Measurements from ENCODE around the gene TMPRSS9. TPM values are rescaled to one million over a fixed set of nuclear protein-coding genes. Genes with fewer than 3 reads are reported as not detected.

Gene TMPRSS9
- total and polyA plus RNA-seq, 2 of the 13 experiments (the other 11 are each of a cell fraction or from before 2014, with no cell fraction given), result 2.5 to 5.2 TPM

- POLR2A ChIA-PET, result interaction anchor here (1.1 kb wide), 1 partner anchor 16 kb away, joined by 4 read pairs; the partner anchor contains the start of gene GADD45B
- CTCF ChIA-PET (ENCODE audit: low intra/inter-chr PET ratio, low total read pairs), result no interaction called here
- ATAC-seq, result no peak
- no peak overlapping the region for H3K4me3 ChIP-seq (replicated peaks in 1 of 3; ENCODE audit: insufficient read depth in 1 of 3, low read depth in 2 of 3, low read length in 3 of 3)
- H3K4me1 ChIP-seq (ENCODE audit: insufficient read depth, low read length), result peaks cover 64% of the 10 kb centered on the region
- H3K27me3 ChIP-seq (ENCODE audit: control insufficient read depth in 1 of 2, insufficient read depth in 2 of 2, low read length in 2 of 2), result no peaks in the 10 kb centered on the region
- in situ Hi-C loops (cut with HindIII; ENCODE audit: extremely low pct_ligation_motif_present, low pct_unique_long_range_greater_than_20kb), result no loop called here
- WGBS (ENCODE audit: low lambda C conversion rate), result 100% methylated on average over 1 of the region's 1 CpG
- no TSS peak for BruUV-seq (replicated peaks)
- H2AFZ ChIP-seq (ENCODE audit: low read length), result no peak overlapping the region
- no peak for DNase-seq (ENCODE audit: low spot score)
- H3K27ac ChIP-seq (ENCODE audit: extremely low read length, insufficient read depth, low read length), result no peak overlapping the region
- H4K20me1 ChIP-seq (ENCODE audit: insufficient read depth, low read length), result 0 out of 2 replicates have a peak, but pooled peaks cover 2% of the 10 kb centered on the region
- TF ChIP-seq ZNF121 (CRISPR knock-in tag; IDR thresholded peaks at IDR 0.05), result peak; percentile 91
- no peak for TF ChIP-seq TFE3 (CRISPR knock-in tag; IDR thresholded peaks at IDR 0.05)
- TF ChIP-seq JUN (CRISPR knock-in tag; IDR thresholded peaks at IDR 0.05), result no peak
- no peak for TF ChIP-seq ZNF552 (CRISPR knock-in tag; IDR thresholded peaks at IDR 0.05; ENCODE audit: borderline replicate concordance)
- FAIRE-seq, result no peak
- no peaks in the 10 kb centered on the region for H3K9me3 ChIP-seq (ENCODE audit: low read length)
- no peaks in the 10 kb centered on the region for H3K36me3 ChIP-seq (replicated peaks in 1 of 2; ENCODE audit: control insufficient read depth in 1 of 2, insufficient read depth in 2 of 2, low read length in 2 of 2)
- no peak overlapping the region for H3K9ac ChIP-seq (ENCODE audit: insufficient read depth, low read depth, low read length)
- peaks cover 14% of the 10 kb centered on the region for H3K79me2 ChIP-seq (ENCODE audit: insufficient read depth, low read length)
- intact Hi-C loops (cut with micrococcal nuclease; ENCODE audit: unreplicated experiment), result no loop called here
- H3K4me2 ChIP-seq (ENCODE audit: low read depth, low read length), result no peak overlapping the region
These were observed 100.2 kb downstream of the TMPRSS9 start for GRCh38 chr19:2460245-2460644.

- H3K27me3 ChIP-seq (ENCODE audit: control insufficient read depth in 1 of 2, insufficient read depth in 2 of 2, low read length in 2 of 2), result no peaks in the 10 kb centered on the region
- DNase-seq (ENCODE audit: low spot score), result no peak
- intact Hi-C loops (cut with micrococcal nuclease; ENCODE audit: unreplicated experiment), result loop anchor here (2.0 kb wide), 1 partner anchor 35 kb away; the partner anchor contains the start of gene TIMM13
- H3K79me2 ChIP-seq (ENCODE audit: insufficient read depth, low read length), result no peaks in the 10 kb centered on the region
- no peaks in the 10 kb centered on the region for H3K9me3 ChIP-seq (ENCODE audit: low read length)
- H2AFZ ChIP-seq (ENCODE audit: low read length), result no peak overlapping the region
- no TSS peak for BruUV-seq (replicated peaks)
- CTCF ChIA-PET (ENCODE audit: low intra/inter-chr PET ratio, low total read pairs), result no interaction called here
- WGBS (ENCODE audit: low lambda C conversion rate), result 97% methylated on average over 58 of the region's 62 CpGs
- peaks cover 59% of the 10 kb centered on the region for H3K4me1 ChIP-seq (ENCODE audit: insufficient read depth, low read length)
- in situ Hi-C loops (cut with HindIII; ENCODE audit: extremely low pct_ligation_motif_present, low pct_unique_long_range_greater_than_20kb), result no loop called here
- H3K4me3 ChIP-seq (replicated peaks in 1 of 3; ENCODE audit: insufficient read depth in 1 of 3, low read depth in 2 of 3, low read length in 3 of 3), result no peak overlapping the region
- no peaks in the 10 kb centered on the region for H4K20me1 ChIP-seq (ENCODE audit: insufficient read depth, low read length)
- peak overlapping the region; percentile 67 for H3K4me2 ChIP-seq (ENCODE audit: low read depth, low read length)
- no peak for ATAC-seq
- FAIRE-seq, result no peak
- H3K9ac ChIP-seq (ENCODE audit: insufficient read depth, low read depth, low read length), result no peak overlapping the region
- POLR2A ChIA-PET, result interaction anchor here (1.4 to 5.0 kb wide), 4 partner anchors 14 to 115 kb away, joined by 3 to 42 read pairs (median 7); partner anchors contain the start of genes GADD45B and TIMM13
- H3K27ac ChIP-seq (ENCODE audit: extremely low read length, insufficient read depth, low read length), result no peak overlapping the region
- no peaks in the 10 kb centered on the region for H3K36me3 ChIP-seq (replicated peaks in 1 of 2; ENCODE audit: control insufficient read depth in 1 of 2, insufficient read depth in 2 of 2, low read length in 2 of 2)
- TF ChIP-seq ZNF850 (CRISPR knock-in tag; conservative IDR thresholded peaks at IDR 0.05), result no peak
- no peak for TF ChIP-seq DBP (CRISPR knock-in tag; IDR thresholded peaks at IDR 0.05; ENCODE audit: not compliant biosample characterization)
- TF ChIP-seq SNAPC4 (CRISPR knock-in tag; IDR thresholded peaks at IDR 0.05), result no peak
These were observed 101.9 kb downstream of the TMPRSS9 start for GRCh38 chr19:2461751-2462634.
